WTC11 (cell line): ENCODE data around the gene COPZ1. TPM values are rescaled to one million over a fixed set of nuclear protein-coding genes. Genes with fewer than 3 reads are reported as not detected.

Experiments used
- ATAC-seq: fragments of 200-7000 bp; cut with Tn5 transposase; 2 replicates; pipeline ENCODE4 v1.10.0; 2021; ENCODE audit warnings: mild to moderate bottlenecking, moderate library complexity
- CTCF ChIA-PET: fragments of 300-600 bp; sonication (Branson Sonifier 250); formaldehyde crosslinking; loops from one replicate; lab custom pipeline; 2021; ENCODE audit warnings: antibody characterized with exemption; lab: Charles Lee
- POLR2A ChIA-PET: fragments of 350-600 bp; sonication (Branson Sonifier 250); formaldehyde crosslinking; loops from one replicate; lab custom pipeline; 2021; ENCODE audit warnings: antibody characterized with exemption; lab: Charles Lee
- DNase-seq: peaks from one replicate; pipeline ENCODE4 v3.0.0; 2021; ENCODE audit warnings: low spot score
- H3K27ac Mint-ChIP-seq: 2 replicates; pipeline ENCODE4 v1.8.0; 2021; ENCODE audit warnings: mixed read lengths
- H3K27me3 Mint-ChIP-seq: 2 replicates; pipeline ENCODE4 v1.8.0; 2021; ENCODE audit warnings: low read depth, mild to moderate bottlenecking, moderate library complexity, mixed read lengths
- H3K36me3 Mint-ChIP-seq: 2 replicates; pipeline ENCODE4 v1.8.0; 2021; ENCODE audit warnings: mixed read lengths
- H3K4me1 Mint-ChIP-seq: 2 replicates; pipeline ENCODE4 v1.8.0; 2022; ENCODE audit warnings: mixed read lengths
- H3K4me3 Mint-ChIP-seq: 2 replicates; pipeline ENCODE4 v1.8.0; 2021; ENCODE audit warnings: mild to moderate bottlenecking, moderate library complexity, mixed read lengths
- H3K9me3 Mint-ChIP-seq: 2 replicates; pipeline ENCODE4 v1.8.0; 2021; ENCODE audit warnings: mixed read lengths
- ELF4 ChIP-seq: sonication (generic); formaldehyde crosslinking; IDR thresholded peaks from 2 replicates; pipeline ENCODE4 v1.8.1; 2022; ENCODE audit warnings: low read depth, mild to moderate bottlenecking, moderate library complexity, missing genetic modification reagents
- FOXP4 ChIP-seq: sonication (generic); formaldehyde crosslinking; IDR thresholded peaks from 2 replicates; pipeline ENCODE4 v1.8.0; 2022; ENCODE audit warnings: mild to moderate bottlenecking, missing genetic modification reagents
- GABPB1 ChIP-seq: sonication (generic); formaldehyde crosslinking; IDR thresholded peaks from 2 replicates; pipeline ENCODE4 v1.8.1; 2023; ENCODE audit warnings: mild to moderate bottlenecking, missing genetic modification reagents
- PRDM15 ChIP-seq: sonication (generic); formaldehyde crosslinking; IDR thresholded peaks from 2 replicates; pipeline ENCODE4 v1.8.0; 2022; ENCODE audit warnings: missing genetic modification reagents
- RELA ChIP-seq: sonication (generic); formaldehyde crosslinking; IDR thresholded peaks from 2 replicates; pipeline ENCODE4 v1.8.1; 2022; ENCODE audit warnings: missing genetic modification reagents, mild to moderate bottlenecking, borderline replicate concordance
- USF1 ChIP-seq: sonication (generic); formaldehyde crosslinking; IDR thresholded peaks from 2 replicates; pipeline ENCODE4 v1.8.0; 2022; ENCODE audit warnings: mild to moderate bottlenecking, missing genetic modification reagents
- ZNF281 ChIP-seq: sonication (generic); formaldehyde crosslinking; IDR thresholded peaks from 2 replicates; pipeline ENCODE4 v1.8.0; 2023; ENCODE audit warnings: mild to moderate bottlenecking, missing genetic modification reagents
- ZNF317 ChIP-seq: sonication (generic); formaldehyde crosslinking; IDR thresholded peaks from 2 replicates; pipeline ENCODE4 v1.8.1; 2023; ENCODE audit warnings: low read depth, mild to moderate bottlenecking, moderate library complexity, missing genetic modification reagents, borderline replicate concordance
- total RNA-seq: library from RNA; stranded (reverse); gene quantifications from 3 replicates; pipeline ENCODE4 v1.2.3, GENCODE V29; 2021

COPZ1 gene
- total RNA-seq, 1 experiment from 2014 or later = 98.2 TPM

GRCh38 chr12:54298904-54299303, 26.0 kb upstream of the COPZ1 start:
- TF ChIP-seq ZNF317 (CRISPR knock-in tag) (no peak), FOXP4 (CRISPR knock-in tag) (no peak), ELF4 (CRISPR knock-in tag) (no peak)
- Mint-ChIP-seq H3K9me3 (no peaks in the 10 kb centered on the region), H3K36me3 (no peaks in the 10 kb centered on the region), H3K27ac (no peak overlapping the region), H3K27me3 (peaks cover 15% of the 10 kb centered on the region), H3K4me3 (no peak overlapping the region), H3K4me1 (peaks cover 44% of the 10 kb centered on the region)
- CTCF ChIA-PET = interaction anchor here (0.9 to 4.6 kb wide), 15 partner anchors 9 to 100 kb away, joined by 3 to 53 read pairs (median 4); partner anchors contain the start of gene COPZ1
- POLR2A ChIA-PET = interaction anchor here (0.6 to 1.1 kb wide), 3 partner anchors 27 to 614 kb away, joined by 3 to 6 read pairs (median 3); no protein-coding TSS in a partner anchor
- ATAC-seq = no peak
- DNase-seq = no peak

- POLR2A ChIA-PET = interaction anchor here (0.6 to 2.7 kb wide), 4 partner anchors 10 to 1863 kb away, joined by 3 to 14 read pairs (median 8); partner anchors contain the start of genes CBX5 and HNRNPA1
- no peak overlapping the region for H3K27ac Mint-ChIP-seq
- peak overlapping the region; percentile 68 for H3K4me3 Mint-ChIP-seq
- DNase-seq = no peak
- H3K9me3 Mint-ChIP-seq = no peaks in the 10 kb centered on the region
- no peak for TF ChIP-seq GABPB1 (CRISPR knock-in tag)
- TF ChIP-seq, all 79 proteins: peak for 0
- peaks cover 52% of the 10 kb centered on the region for H3K4me1 Mint-ChIP-seq
- H3K36me3 Mint-ChIP-seq = no peaks in the 10 kb centered on the region
- no peak for ATAC-seq
- peaks cover 15% of the 10 kb centered on the region for H3K27me3 Mint-ChIP-seq
- CTCF ChIA-PET = interaction anchor here (1.1 to 4.6 kb wide), 18 partner anchors 10 to 100 kb away, joined by 3 to 53 read pairs (median 5); partner anchors contain the start of gene COPZ1
Measured at GRCh38 chr12:54299515-54300224, 25.3 kb upstream of the COPZ1 start.

- H3K9me3 Mint-ChIP-seq = no peaks in the 10 kb centered on the region
- H3K27ac Mint-ChIP-seq = peak overlapping the region; percentile 90; the same call in 1 of the 2 replicates
- H3K36me3 Mint-ChIP-seq = no peaks in the 10 kb centered on the region
- ChIA-PET CTCF (interaction anchor here (0.8 to 4.6 kb wide), 19 partner anchors 10 to 99 kb away, joined by 3 to 53 read pairs (median 6); partner anchors contain the start of gene COPZ1), POLR2A (interaction anchor here (0.6 to 2.7 kb wide), 5 partner anchors 11 to 1862 kb away, joined by 4 to 14 read pairs (median 11); partner anchors contain the start of genes CBX5 and HNRNPA1)
- ATAC-seq (no peak), DNase-seq (no peak)
- H3K4me3 Mint-ChIP-seq = peak overlapping the region; percentile 68
- 0 out of 2 replicates have a peak, but pooled peaks have one; percentile 1 for TF ChIP-seq ZNF281 (CRISPR knock-in tag)
- no peak for TF ChIP-seq GABPB1 (CRISPR knock-in tag)
- no peak for TF ChIP-seq PRDM15 (CRISPR knock-in tag)
- no peak for TF ChIP-seq USF1 (CRISPR knock-in tag)
- TF ChIP-seq RELA (CRISPR knock-in tag) = no peak
- peaks cover 15% of the 10 kb centered on the region for H3K27me3 Mint-ChIP-seq
- peaks cover 53% of the 10 kb centered on the region for H3K4me1 Mint-ChIP-seq
Measured at GRCh38 chr12:54300225-54300731, 24.7 kb upstream of the COPZ1 start.
